Testis (tissue), 2 donors: ENCODE results near the gene CRABP2.

Experiments
- POLR2A ChIP-seq: fragments of 450-650 bp; IDR thresholded peaks from one replicate; pipeline ENCODE4 v1.6.1; 2017; ENCODE audit warnings: antibody characterized with exemption, mild to moderate bottlenecking, moderate library complexity
- TF ChIP-seq, protein P1 (sequence below), 3 experiments: fragments of 450-650 bp in 2 of 3; fragments of 200-600 bp in 1 of 3; sonication (generic) in 1 of 3; IDR thresholded peaks; one replicate each; pipeline ENCODE4 v1.5.1; 2016 to 2019; ENCODE audit warnings: antibody characterized with exemption in 3 of 3, mild to moderate bottlenecking in 2 of 3, moderate library complexity in 1 of 3

DNA sequence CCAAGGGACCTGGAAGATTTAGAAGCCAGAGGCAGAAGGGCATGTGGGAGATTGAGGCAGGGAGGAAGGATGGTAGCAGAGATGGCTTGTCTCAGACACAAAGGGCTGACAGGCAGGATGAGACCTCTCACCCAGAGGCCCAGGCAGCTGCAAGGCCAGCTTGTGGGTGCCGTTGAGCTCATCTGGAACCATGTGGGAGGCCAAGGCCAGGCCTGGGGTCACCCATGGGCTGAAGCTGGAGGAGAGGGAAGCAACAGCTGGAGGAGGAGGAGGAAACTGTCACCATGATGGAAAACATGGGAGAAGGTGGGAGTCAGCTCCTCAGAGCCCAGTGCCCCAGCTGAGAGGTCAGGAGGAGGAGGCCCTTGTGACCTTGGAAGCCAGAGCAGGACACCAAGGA lies 6.4 kb downstream of the CRABP2 start:
- TF ChIP-seq, protein P1, sequence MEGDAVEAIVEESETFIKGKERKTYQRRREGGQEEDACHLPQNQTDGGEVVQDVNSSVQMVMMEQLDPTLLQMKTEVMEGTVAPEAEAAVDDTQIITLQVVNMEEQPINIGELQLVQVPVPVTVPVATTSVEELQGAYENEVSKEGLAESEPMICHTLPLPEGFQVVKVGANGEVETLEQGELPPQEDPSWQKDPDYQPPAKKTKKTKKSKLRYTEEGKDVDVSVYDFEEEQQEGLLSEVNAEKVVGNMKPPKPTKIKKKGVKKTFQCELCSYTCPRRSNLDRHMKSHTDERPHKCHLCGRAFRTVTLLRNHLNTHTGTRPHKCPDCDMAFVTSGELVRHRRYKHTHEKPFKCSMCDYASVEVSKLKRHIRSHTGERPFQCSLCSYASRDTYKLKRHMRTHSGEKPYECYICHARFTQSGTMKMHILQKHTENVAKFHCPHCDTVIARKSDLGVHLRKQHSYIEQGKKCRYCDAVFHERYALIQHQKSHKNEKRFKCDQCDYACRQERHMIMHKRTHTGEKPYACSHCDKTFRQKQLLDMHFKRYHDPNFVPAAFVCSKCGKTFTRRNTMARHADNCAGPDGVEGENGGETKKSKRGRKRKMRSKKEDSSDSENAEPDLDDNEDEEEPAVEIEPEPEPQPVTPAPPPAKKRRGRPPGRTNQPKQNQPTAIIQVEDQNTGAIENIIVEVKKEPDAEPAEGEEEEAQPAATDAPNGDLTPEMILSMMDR (IDR thresholded peaks at IDR 0.05), result no peak
- TF ChIP-seq POLR2A, result no peak
